NCI-H526 (cell line): Measurements from ENCODE around the gene TTYH3.

Experiments
- DNase-seq, 2 experiments: peaks; one replicate each; lab custom pipeline; 2025; lab: John Stamatoyannopoulos, UW

The TTYH3 gene

GRCh38 chr7:2635148-2635668 is 3.4 kb downstream of the TTYH3 start:
- no peak for DNase-seq

DNA sequence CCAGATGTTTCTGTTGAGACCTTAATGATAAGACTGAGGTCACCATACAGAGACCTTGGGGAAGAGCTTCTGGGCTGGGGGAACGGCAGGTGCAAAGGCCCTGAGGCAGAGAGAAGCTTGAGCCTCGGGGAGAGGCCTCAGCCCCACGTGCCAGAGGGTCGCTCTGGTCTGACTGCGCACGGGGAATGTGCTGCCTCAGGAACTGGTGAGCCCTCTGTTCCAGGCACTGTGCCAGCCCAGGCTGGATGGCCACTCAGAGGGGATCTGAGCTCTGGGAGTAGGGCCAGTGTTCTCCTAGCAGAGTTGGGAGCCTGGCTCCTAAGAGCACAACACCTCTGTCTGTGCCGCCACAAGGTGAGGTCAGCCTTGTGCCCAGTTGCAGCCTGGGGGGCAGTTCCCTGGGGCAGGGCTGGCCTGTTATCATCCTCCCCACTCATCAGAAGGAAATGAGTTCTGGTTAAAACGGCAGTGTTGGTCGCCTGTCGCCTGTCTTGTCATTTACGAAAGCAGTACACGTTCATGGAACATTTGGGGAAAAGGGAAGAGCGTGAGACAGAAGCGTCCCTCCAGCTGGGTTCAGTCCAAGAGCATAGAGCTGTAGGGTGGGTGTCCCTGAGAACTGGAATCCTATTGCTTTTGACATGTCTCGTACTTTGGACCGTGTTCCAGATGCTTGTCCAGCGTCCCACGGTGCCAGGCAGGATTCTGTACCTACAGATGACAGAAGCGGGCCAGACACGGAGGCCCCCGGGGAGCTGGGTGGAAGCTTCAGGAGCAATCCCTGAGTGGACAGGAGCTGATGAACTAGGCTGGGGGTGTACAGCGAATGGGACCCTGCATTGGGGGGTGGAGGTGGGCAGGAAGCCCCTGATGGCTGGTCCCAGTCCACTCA is 4.3 kb downstream of the TTYH3 start:
- no peak for DNase-seq

- no peak for DNase-seq
These were observed 5.3 kb downstream of the TTYH3 start for GRCh38 chr7:2637066-2637471.

- DNase-seq = no peak
These were observed 5.9 kb downstream of the TTYH3 start for GRCh38 chr7:2637505-2638223.

GRCh38 chr7:2638224-2638991 is 6.6 kb downstream of the TTYH3 start:
- no peak for DNase-seq

GRCh38 chr7:2639181-2639681 is 7.4 kb downstream of the TTYH3 start:
- no peak for DNase-seq

GRCh38 chr7:2639695-2640481 is 8.1 kb downstream of the TTYH3 start:
- DNase-seq = no peak

DNA sequence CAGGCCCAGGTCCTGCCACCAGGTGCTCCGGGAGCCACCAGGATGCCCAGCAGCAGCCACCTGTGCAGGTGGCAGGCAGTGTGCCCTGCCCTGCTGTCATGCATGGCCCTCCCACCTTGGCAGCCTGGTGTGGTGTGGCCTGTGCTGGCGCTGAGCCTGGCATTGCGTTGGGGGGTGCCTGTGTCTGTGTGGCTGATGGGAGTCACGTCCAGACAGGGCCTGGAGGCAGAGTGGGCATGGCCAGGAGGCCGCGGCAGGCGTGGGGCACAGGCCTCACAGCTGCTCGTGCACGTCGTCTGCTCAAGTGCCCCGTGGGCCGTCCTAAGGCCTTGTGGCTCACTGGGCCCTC is 8.7 kb downstream of the TTYH3 start:
- no peak for DNase-seq

DNA sequence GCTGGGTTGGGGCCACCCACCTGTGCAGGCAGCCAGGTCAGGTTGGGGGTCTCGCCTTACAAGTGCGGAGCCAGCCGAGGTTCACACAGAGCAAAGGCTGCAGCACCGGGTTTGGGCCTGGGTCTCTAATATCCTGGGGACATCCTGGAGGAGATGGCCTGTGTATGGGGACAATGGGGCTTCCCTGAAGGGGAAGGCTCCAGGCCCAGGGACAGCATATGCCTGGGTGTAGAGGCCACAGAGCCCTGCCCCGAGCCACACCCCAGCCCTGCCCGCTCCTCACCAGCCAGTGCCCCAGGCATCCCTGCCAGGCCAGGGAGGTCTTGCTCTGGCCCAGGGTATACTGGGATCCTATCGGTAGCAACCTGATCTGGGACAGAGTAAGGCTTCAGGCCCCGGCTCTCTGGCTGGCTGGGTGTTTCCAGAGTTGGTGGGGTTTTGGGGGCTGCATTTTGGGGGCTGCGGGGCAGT is 9.1 kb downstream of the TTYH3 start:
- no peak for DNase-seq

DNA sequence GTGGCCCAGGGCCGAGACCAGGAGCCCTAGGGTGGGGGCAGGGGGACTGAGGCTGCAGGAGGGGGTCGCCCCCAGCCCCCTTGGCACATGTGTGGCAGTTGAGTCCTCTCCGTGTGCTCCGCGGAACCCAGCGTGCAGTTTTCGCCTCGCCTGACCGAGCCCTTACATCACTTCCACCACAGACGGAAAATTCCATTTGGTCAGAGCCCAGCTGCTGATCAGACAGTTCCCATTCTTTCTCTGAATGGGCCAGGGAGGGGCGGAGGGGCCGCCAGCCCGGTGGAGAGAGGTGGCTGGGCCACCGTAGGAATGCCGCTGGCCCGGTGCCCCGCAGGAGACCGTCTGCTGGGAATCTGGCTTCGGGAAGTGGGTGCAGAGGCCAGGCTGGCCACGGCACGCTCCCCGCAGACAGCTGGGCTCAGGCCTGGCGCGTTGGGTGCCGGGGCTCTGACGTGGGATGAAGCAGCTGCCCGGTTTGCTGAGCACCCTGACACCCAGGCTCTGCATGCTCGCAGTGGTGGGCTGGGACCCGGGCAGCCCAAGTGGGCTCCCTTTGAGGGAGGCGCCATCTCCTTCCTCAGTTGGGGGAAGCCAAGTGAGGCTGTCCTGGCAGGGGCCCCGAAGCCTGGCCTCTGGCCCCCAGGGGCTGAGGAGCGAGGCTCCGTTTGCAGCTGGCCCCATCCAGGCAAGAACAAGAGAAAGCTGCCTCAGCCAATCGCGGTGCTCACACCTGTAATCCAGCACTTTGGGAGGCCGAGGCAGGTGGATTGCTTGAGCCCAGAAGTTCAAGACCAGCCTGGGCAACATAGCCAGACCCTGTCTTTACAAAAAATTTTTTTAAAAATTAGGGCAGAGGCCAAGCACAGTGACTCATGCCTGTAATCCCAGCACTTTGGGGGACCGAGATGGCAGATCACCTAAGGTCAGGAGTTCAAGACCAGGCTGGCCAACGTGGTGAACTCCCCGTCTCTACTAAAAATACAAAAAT is 9.9 kb downstream of the TTYH3 start:
- DNase-seq = no peak

GRCh38 chr7:2643386-2644219 is 11.8 kb downstream of the TTYH3 start:
- no peak for DNase-seq

DNA sequence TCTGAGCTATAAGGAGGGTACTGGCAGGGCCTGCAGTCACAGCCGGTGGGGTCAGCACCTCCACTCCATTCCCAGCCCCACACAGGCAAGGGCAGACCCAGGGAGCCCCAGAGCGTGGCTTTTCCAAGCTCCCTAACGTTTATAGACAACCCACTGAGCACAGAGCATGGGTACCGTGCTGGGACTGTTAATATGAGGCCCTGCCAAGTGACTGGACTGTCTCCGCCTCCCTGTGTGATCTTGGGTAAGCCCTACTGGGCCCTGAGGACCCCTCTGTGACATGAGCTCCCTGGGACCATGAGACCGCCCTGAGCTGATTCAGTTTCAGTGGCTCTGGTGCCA is 12.4 kb downstream of the TTYH3 start:
- no peak for DNase-seq

GRCh38 chr7:2644562-2645273 is 12.9 kb downstream of the TTYH3 start:
- DNase-seq = no peak

DNA sequence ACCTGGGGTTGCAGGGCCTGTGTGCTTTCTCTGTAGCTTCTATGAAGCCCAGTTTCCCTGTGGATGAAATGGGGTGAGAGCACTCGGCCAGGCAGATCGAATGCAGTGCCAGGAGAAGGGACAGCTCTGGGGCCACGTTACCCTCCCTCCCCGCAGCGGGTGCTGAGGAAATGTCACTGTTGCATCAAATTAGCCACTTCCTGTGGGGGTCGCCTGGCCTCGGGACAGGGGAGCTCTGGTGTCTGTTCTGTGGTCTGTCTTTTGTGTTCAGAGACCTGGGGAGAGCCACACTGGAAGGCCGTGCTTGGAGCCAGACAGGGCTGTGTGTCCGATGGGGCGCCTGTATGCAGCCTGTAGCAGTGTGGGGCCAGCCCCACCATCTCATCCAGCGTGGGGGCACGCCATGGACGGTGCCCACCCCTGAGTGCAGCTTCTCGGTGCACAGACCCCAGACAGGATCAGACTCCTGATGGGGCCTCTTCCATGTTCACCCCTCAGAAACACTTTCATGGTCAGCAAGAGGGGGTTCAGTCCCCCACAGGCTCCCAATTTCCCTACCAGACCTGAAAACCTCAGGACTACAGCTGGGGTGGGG is 13.6 kb downstream of the TTYH3 start:
- no peak for DNase-seq

DNA sequence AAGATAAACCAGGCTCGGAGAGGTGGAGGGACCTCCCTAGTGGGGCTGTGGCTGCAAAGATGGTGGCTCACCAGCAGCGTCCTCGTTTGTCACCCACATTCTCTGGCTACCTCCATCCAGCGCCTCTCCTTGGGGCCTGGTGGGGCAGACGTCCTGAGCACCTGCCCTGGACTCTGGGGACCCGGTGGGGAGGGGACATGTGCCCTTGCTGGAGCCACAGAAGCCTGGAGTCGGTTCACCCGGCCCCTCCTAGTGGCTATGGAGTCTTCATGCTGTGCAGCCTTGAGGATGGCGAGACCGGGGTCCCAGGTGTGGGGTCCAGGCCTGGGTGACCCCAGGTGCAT is 14.5 kb downstream of the TTYH3 start:
- no peak for DNase-seq

DNA sequence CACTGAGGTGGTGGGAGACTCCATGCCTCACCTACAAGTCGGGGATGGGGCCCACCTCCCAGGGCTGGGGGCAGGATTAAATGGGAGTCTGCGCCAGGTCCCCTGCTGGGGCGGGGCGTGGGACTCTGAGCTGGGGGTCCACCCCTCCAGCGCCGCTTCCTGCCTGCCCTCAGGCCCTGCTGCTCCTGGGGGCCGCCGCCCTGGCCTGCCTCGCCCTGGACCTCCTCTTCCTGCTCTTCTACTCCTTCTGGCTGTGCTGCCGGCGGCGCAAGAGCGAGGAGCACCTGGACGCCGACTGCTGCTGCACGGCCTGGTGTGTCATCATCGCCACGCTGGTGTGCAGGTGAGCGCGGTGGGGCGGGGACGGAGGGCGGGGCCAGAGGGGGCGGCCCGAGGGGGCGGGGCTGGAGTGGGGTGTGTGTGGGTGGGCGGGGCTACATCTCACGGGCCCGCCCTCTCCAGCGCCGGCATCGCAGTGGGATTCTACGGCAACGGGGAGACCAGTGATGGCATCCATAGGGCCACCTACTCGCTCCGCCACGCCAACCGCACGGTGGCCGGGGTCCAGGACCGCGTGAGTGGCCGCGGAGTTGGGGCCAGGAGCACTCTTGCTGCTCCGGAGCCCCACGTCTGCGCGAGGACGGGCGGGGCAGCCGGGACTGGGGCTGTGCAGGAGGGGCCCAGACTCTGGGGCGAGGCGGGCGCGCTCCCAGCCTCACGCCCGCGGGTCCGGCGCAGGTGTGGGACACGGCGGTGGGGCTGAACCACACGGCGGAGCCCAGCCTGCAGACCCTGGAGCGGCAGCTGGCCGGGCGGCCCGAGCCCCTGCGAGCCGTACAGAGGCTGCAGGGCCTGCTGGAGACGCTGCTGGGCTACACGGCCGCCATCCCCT is 15.1 kb downstream of the TTYH3 start:
- DNase-seq = peak in 1 of 2 experiments; percentile 54

DNA sequence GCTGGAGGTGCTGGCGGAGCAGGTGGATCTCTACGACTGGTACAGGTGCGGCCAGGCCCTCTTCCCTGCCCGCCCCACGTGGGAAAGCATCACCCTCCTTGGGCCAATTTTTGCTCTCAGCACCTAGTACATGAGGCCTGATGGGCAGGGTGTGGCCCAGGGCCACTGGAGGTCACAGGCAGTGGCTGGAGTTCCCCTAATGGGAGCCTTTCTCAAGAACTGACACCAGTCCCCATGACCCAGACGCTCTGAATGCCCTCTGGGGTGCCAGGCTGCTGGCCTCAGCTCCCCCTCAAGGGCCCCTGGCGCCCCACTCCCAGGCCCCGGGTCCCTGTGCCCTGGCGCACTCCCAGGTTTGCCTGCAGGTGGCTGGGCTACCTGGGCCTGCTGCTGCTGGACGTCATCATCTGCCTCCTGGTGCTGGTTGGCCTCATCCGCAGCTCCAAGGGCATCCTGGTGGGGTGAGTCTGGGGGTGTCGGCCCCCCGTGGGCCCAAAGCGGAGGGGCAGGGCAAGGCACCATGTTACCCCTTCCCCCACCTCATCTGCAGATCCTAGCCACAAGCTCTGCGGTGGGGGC is 15.9 kb downstream of the TTYH3 start:
- DNase-seq = no peak
